ENCODE data around the gene FHDC1. TPM values are rescaled to one million over a fixed set of nuclear protein-coding genes. Genes with fewer than 3 reads are reported as not detected.
"Not testable (repeated sequence)": the region's sequence is repeated elsewhere in the genome, so short reads cannot be mapped to it uniquely, and the experiment has no call there.

Gene FHDC1, protein sequence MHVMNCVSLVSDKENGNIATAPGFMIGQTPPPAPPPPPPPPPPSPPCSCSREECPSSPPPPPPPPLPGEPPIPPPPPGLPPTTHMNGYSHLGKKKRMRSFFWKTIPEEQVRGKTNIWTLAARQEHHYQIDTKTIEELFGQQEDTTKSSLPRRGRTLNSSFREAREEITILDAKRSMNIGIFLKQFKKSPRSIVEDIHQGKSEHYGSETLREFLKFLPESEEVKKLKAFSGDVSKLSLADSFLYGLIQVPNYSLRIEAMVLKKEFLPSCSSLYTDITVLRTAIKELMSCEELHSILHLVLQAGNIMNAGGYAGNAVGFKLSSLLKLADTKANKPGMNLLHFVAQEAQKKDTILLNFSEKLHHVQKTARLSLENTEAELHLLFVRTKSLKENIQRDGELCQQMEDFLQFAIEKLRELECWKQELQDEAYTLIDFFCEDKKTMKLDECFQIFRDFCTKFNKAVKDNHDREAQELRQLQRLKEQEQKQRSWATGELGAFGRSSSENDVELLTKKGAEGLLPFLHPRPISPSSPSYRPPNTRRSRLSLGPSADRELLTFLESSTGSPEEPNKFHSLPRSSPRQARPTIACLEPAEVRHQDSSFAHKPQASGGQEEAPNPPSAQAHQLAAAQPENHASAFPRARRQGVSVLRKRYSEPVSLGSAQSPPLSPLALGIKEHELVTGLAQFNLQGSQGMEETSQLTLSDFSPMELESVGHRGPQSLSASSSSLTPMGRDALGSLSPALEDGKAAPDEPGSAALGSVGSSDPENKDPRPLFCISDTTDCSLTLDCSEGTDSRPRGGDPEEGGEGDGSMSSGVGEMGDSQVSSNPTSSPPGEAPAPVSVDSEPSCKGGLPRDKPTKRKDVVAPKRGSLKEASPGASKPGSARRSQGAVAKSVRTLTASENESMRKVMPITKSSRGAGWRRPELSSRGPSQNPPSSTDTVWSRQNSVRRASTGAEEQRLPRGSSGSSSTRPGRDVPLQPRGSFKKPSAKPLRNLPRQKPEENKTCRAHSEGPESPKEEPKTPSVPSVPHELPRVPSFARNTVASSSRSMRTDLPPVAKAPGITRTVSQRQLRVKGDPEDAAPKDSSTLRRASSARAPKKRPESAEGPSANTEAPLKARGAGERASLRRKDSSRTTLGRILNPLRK
- polyA plus RNA-seq (2012; ENCODE audit: missing spikeins) = 0.06 TPM

DNA sequence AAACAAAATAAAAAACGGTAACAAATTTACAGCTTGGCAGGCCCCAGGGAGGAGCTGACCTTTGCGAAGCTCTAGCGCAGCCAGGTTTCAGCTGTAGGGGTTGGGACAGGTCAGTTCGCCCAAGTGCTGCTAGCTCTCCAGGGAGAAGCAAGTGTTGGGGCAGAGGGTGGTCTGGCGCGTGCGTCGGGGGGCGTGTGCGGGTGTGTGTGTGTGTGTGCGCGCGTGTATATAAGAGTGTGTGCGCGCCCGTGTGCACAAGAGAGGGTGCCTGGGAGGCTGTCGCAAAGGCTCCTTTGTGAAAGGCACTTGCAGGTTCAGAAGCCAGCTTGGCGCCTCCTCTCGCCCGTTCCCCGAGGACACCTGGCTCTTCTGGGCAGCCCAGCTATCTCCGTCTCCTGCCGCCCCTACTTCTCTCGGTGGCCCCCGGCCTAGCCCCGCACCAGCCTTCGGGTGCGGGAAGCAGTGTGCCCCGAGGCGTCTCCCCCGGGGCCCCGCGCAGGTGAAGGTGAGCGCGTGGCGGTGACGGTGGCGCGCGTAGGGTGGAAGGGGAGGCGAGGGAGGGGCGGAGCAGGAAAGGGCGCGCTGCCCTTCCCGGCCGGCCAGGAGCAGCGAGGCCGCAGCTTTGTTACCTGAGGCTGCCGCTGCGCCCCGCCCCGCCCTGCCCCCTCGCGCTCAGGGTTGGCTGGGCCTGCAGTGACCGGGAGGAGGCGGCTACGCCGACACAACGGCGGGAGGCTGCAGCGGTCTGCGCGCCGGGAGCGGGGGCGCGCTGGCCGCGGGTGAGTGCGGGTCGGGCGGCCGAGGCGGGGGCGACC is at the start of gene FHDC1:
FHDC1 (plus strand) TSS at position 693 of the 815 bp plus-strand sequence. CDS start 6,735 bp downstream, outside the sequence.
- FAIRE-seq (peak; percentile 17), DNase-seq (ENCODE audit: insufficient read length) (peak; percentile 32)
- TF ChIP-seq POLR2A (IDR thresholded peaks at IDR 0.05; ENCODE audit: low read depth, low read length) (no peak), TAF1 (IDR thresholded peaks at IDR 0.05; ENCODE audit: borderline replicate concordance, low read depth, low read length) (no peak), POLR2AphosphoS5 (IDR thresholded peaks at IDR 0.05; ENCODE audit: low read depth, low read length) (no peak)

- DNase-seq (ENCODE audit: insufficient read length) (no peak), FAIRE-seq (no peak)
- no peak for TF ChIP-seq POLR2AphosphoS5 (IDR thresholded peaks at IDR 0.05; ENCODE audit: low read depth, low read length)
- TF ChIP-seq TAF1 (IDR thresholded peaks at IDR 0.05; ENCODE audit: borderline replicate concordance, low read depth, low read length) = no peak
- no peak for TF ChIP-seq POLR2A (IDR thresholded peaks at IDR 0.05; ENCODE audit: low read depth, low read length)
Measured at GRCh38 chr4:152887981-152888380, 48.1 kb upstream of the FHDC1 start.

DNA sequence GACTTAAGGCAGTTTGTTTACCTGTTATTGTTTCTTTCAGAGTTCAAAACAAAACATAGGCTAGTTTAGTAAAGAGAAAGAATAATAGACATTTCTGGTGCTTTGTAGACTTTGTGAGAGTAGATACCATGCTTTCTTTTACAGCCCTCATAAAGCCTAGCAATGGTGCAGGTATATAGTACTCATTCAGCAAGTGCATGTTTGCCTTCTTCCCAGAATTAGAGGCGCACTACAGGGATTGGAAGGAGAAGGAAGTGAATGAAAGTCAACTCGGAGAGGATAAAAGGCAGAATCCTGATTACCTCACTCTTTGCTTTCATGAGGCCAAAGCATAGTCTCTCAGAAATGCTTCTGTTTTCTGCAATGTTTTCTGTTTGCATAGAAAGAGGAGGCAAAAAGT is 43.1 kb upstream of the FHDC1 start:
- FAIRE-seq (no peak), DNase-seq (ENCODE audit: insufficient read length) (no peak)
- TF ChIP-seq POLR2AphosphoS5 (IDR thresholded peaks at IDR 0.05; ENCODE audit: low read depth, low read length) = no peak

DNA sequence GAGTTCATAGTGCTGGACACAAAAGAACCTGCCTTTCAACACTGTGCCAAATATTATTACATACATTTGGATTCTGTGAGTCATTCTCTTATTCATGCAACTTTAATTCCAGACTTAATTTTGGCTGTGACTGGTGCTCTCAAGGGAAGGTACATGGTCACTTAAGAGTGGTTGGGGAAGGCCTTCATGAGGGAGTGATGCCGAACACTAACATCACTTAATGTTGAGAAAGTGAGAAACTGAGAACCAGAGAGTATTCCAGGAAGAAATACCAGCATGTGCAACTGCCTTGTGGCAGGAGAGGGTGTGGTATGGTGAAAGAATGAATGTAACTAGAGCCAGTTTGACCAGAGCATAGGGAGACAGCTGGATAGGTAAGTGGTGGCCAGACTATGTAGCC is 41.5 kb upstream of the FHDC1 start:
- TF ChIP-seq POLR2AphosphoS5 (IDR thresholded peaks at IDR 0.05; ENCODE audit: low read depth, low read length) (no peak), TAF1 (IDR thresholded peaks at IDR 0.05; ENCODE audit: borderline replicate concordance, low read depth, low read length) (no peak), POLR2A (IDR thresholded peaks at IDR 0.05; ENCODE audit: low read depth, low read length) (no peak)
- FAIRE-seq (no peak), DNase-seq (ENCODE audit: insufficient read length) (no peak)

- DNase-seq (ENCODE audit: insufficient read length) (no peak), FAIRE-seq (peak; percentile 54)
- no peak for TF ChIP-seq TAF1 (IDR thresholded peaks at IDR 0.05; ENCODE audit: borderline replicate concordance, low read depth, low read length)
- TF ChIP-seq POLR2AphosphoS5 (IDR thresholded peaks at IDR 0.05; ENCODE audit: low read depth, low read length) = no peak
- TF ChIP-seq POLR2A (IDR thresholded peaks at IDR 0.05; ENCODE audit: low read depth, low read length) = no peak
Measured at GRCh38 chr4:152896811-152897210, 39.3 kb upstream of the FHDC1 start.

DNA sequence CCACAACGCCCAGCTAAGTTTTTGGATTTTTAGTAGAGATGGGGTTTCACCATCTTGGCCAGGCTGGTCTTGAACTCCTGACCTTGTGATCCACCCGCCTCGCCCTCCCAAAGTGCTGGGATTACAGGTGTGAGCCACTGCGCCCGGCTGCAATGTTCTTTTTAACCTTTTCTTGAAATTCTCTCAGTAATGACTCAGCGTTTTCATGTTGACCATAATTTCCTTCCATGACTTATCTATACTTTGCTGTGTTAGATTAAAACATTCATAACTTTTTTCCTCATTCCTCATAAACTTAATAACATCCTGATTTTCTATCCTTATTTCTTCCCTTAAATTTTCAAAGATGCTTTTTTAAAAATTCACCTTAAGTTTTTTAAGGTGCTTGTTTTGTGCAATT is 38.0 kb upstream of the FHDC1 start:
- FAIRE-seq; DNase-seq (ENCODE audit: insufficient read length): not testable (repeated sequence)

DNA sequence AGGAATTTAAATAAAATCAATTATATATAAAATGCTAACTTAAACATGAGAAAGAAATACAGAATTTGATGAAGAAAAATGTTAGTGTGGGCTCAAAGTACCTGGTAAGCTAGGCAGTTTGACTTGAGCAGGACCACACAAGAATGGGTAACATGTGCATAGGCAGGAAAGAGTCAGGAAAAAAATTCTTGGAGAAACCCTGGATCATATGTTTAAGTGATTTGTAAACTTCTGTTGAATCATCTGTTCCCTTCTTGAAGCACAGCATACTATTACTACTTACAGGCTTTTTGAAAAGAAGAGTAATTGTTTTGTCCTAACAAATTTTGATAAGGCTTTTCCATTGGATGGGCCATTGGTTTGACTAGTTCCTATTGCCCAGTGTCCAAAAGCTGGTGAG is 37.5 kb upstream of the FHDC1 start:
- TF ChIP-seq POLR2A (IDR thresholded peaks at IDR 0.05; ENCODE audit: low read depth, low read length) (no peak), POLR2AphosphoS5 (IDR thresholded peaks at IDR 0.05; ENCODE audit: low read depth, low read length) (no peak), TAF1 (IDR thresholded peaks at IDR 0.05; ENCODE audit: borderline replicate concordance, low read depth, low read length) (no peak)
- FAIRE-seq = no peak

GRCh38 chr4:152900395-152900794 is 35.7 kb upstream of the FHDC1 start:
- no peak for TF ChIP-seq TAF1 (IDR thresholded peaks at IDR 0.05; ENCODE audit: borderline replicate concordance, low read depth, low read length)
- no peak for TF ChIP-seq POLR2A (IDR thresholded peaks at IDR 0.05; ENCODE audit: low read depth, low read length)
- DNase-seq (ENCODE audit: insufficient read length) (no peak), FAIRE-seq (no peak)

More for the DNA sequence above, 37.5 kb upstream of the FHDC1 start:
- no peak for DNase-seq (ENCODE audit: insufficient read length)

- DNase-seq (ENCODE audit: insufficient read length) = no peak
- no peak for TF ChIP-seq POLR2A (IDR thresholded peaks at IDR 0.05; ENCODE audit: low read depth, low read length)
- no peak for TF ChIP-seq POLR2AphosphoS5 (IDR thresholded peaks at IDR 0.05; ENCODE audit: low read depth, low read length)
- no peak for TF ChIP-seq TAF1 (IDR thresholded peaks at IDR 0.05; ENCODE audit: borderline replicate concordance, low read depth, low read length)
- peak; percentile 44 for FAIRE-seq
Measured at GRCh38 chr4:152901205-152901604, 34.9 kb upstream of the FHDC1 start.

DNA sequence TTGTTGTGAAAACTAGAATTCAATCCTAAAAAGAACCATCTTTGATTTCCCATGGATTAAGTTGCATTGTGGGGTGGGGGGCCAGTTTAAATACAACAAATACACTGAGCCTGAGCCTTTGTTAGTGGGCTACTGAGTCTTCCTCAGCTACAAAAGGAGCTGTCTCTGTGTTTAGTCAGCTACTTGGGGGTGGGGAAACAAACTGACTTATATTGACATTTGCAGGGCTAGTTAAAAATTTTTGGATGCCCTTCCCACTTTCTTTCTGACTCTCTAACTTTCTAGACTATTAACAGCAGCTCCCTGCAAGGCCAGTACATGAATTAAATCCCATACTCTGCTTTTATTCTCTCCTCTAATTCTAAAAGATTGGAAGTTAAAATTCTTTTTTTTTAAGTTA is 32.5 kb upstream of the FHDC1 start:
- TF ChIP-seq TAF1 (IDR thresholded peaks at IDR 0.05; ENCODE audit: borderline replicate concordance, low read depth, low read length) = no peak
- TF ChIP-seq POLR2AphosphoS5 (IDR thresholded peaks at IDR 0.05; ENCODE audit: low read depth, low read length) = no peak
- TF ChIP-seq POLR2A (IDR thresholded peaks at IDR 0.05; ENCODE audit: low read depth, low read length) = no peak
- no peak for FAIRE-seq

GRCh38 chr4:152909901-152910300 is 26.2 kb upstream of the FHDC1 start:
- FAIRE-seq (no peak), DNase-seq (ENCODE audit: insufficient read length) (no peak)
- TF ChIP-seq TAF1 (IDR thresholded peaks at IDR 0.05; ENCODE audit: borderline replicate concordance, low read depth, low read length) (no peak), POLR2A (IDR thresholded peaks at IDR 0.05; ENCODE audit: low read depth, low read length) (no peak), POLR2AphosphoS5 (IDR thresholded peaks at IDR 0.05; ENCODE audit: low read depth, low read length) (no peak)

More for the DNA sequence above, 32.5 kb upstream of the FHDC1 start:
- DNase-seq (ENCODE audit: insufficient read length) = no peak
